ENCODE results near the gene DNAH12. TPM values are rescaled to one million over a fixed set of nuclear protein-coding genes. Genes with fewer than 3 reads are reported as not detected.

Gene DNAH12
- total and polyA plus RNA-seq, 9 of the 15 experiments (the other 6 are each of a cell fraction or from before 2014, with no cell fraction given), result 0.01 to 0.04 (median 0.01) TPM; not detected in 5

DNA sequence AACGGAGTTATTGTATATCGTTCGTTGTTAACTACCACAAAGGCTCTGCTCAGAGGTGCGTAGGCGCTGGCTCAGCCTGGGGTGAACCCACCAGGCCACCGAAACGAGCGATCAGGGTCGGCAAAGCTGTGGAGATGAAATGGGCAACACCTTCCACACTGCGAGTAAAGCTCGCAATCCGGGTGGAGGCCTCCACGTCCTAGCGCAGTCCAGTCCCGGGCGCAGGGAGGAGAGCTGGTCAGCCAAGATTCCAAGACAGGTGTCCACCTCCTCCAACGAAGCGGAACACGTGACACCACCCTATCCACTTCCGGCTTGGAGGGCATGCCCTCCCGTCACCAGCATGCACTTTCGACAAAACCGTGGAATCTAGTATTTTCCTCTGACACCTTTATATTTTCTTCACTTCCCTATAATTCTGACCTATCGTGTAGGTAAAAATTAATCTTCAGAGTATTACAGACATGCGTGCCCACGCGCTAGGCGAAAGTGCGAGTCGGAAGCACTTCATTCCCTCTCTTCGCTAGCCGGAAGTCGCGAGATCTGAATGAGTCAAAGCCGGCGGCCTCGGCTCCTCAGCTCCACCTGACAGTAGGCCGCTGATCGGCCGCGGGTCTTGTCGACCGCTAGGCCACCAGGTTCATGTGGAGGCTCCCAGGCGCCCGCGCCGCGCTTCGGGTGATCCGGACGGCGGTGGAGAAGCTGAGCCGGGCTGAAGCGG lies 11.8 kb upstream of the DNAH12 start, which contains the start of gene PDE12 (continued):
- TF ChIP-seq, protein P1, sequence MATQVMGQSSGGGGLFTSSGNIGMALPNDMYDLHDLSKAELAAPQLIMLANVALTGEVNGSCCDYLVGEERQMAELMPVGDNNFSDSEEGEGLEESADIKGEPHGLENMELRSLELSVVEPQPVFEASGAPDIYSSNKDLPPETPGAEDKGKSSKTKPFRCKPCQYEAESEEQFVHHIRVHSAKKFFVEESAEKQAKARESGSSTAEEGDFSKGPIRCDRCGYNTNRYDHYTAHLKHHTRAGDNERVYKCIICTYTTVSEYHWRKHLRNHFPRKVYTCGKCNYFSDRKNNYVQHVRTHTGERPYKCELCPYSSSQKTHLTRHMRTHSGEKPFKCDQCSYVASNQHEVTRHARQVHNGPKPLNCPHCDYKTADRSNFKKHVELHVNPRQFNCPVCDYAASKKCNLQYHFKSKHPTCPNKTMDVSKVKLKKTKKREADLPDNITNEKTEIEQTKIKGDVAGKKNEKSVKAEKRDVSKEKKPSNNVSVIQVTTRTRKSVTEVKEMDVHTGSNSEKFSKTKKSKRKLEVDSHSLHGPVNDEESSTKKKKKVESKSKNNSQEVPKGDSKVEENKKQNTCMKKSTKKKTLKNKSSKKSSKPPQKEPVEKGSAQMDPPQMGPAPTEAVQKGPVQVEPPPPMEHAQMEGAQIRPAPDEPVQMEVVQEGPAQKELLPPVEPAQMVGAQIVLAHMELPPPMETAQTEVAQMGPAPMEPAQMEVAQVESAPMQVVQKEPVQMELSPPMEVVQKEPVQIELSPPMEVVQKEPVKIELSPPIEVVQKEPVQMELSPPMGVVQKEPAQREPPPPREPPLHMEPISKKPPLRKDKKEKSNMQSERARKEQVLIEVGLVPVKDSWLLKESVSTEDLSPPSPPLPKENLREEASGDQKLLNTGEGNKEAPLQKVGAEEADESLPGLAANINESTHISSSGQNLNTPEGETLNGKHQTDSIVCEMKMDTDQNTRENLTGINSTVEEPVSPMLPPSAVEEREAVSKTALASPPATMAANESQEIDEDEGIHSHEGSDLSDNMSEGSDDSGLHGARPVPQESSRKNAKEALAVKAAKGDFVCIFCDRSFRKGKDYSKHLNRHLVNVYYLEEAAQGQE (IDR thresholded peaks at IDR 0.05; ENCODE audit: borderline replicate concordance), result 0 out of 2 replicates have a peak, but pooled peaks have one; percentile 32
- TF ChIP-seq, protein P1 (CRISPR knock-in tag; IDR thresholded peaks at IDR 0.05; ENCODE audit: low read depth), result no peak
- TF ChIP-seq, protein P2, sequence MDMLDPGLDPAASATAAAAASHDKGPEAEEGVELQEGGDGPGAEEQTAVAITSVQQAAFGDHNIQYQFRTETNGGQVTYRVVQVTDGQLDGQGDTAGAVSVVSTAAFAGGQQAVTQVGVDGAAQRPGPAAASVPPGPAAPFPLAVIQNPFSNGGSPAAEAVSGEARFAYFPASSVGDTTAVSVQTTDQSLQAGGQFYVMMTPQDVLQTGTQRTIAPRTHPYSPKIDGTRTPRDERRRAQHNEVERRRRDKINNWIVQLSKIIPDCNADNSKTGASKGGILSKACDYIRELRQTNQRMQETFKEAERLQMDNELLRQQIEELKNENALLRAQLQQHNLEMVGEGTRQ (CRISPR knock-in tag; IDR thresholded peaks at IDR 0.05), result peak; percentile 94
- TF ChIP-seq, protein P3, sequence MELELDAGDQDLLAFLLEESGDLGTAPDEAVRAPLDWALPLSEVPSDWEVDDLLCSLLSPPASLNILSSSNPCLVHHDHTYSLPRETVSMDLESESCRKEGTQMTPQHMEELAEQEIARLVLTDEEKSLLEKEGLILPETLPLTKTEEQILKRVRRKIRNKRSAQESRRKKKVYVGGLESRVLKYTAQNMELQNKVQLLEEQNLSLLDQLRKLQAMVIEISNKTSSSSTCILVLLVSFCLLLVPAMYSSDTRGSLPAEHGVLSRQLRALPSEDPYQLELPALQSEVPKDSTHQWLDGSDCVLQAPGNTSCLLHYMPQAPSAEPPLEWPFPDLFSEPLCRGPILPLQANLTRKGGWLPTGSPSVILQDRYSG (tag; conservative IDR thresholded peaks at IDR 0.05; ENCODE audit: low read depth), result peak; percentile 91
- TF ChIP-seq HNRNPLL (IDR thresholded peaks at IDR 0.05; ENCODE audit: low read depth, low read length, poor library complexity, severe bottlenecking) (peak; percentile 15), RBM14 (IDR thresholded peaks at IDR 0.05; ENCODE audit: borderline replicate concordance, insufficient read depth, low read depth, low read length) (no peak), KDM5B (IDR thresholded peaks at IDR 0.05; ENCODE audit: insufficient replicate concordance, low read depth, low read length) (peak; percentile 86), NFIX (CRISPR knock-in tag; IDR thresholded peaks at IDR 0.05; ENCODE audit: low read depth) (no peak), ZNF57 (CRISPR knock-in tag; IDR thresholded peaks at IDR 0.05) (0 out of 2 replicates have a peak, but pooled peaks have one; percentile 6), GATAD2B (IDR thresholded peaks at IDR 0.05; ENCODE audit: borderline replicate concordance) (peak; percentile 28; the same call in 1 of the 2 replicates), FOSL1 (tag; conservative IDR thresholded peaks at IDR 0.05) (peak; percentile 82), ZFP1 (CRISPR knock-in tag; IDR thresholded peaks at IDR 0.05) (no peak), TEAD1 (CRISPR knock-in tag; IDR thresholded peaks at IDR 0.05) (peak; percentile 30 to 71; a peak in 2 of 4 replicates), TAF9B (IDR thresholded peaks at IDR 0.05; ENCODE audit: partially characterized antibody) (peak; percentile 73), NFIC (IDR thresholded peaks at IDR 0.05) (peak; percentile 77), ARID1B (IDR thresholded peaks at IDR 0.05) (peak; percentile 34; the same call in 1 of the 2 replicates), SOX6 (IDR thresholded peaks at IDR 0.05) (peak; percentile 83), CBX1 (IDR thresholded peaks at IDR 0.05; ENCODE audit: low read depth) (peak; percentile 66; the same call in 1 of the 2 replicates), NCOA1 (IDR thresholded peaks at IDR 0.05; ENCODE audit: low read depth) (no peak)
